WTC11 (cell line): ENCODE data around the gene ZNF564.

Experiments used
- NR2C2 ChIP-seq: sonication (generic); formaldehyde crosslinking; IDR thresholded peaks from 2 replicates; pipeline ENCODE4 v1.8.0; 2022; ENCODE audit warnings: mild to moderate bottlenecking, missing genetic modification reagents
- ZNF232 ChIP-seq: sonication (generic); formaldehyde crosslinking; IDR thresholded peaks from 2 replicates; pipeline ENCODE4 v1.8.0; 2022; ENCODE audit warnings: mild to moderate bottlenecking, missing genetic modification reagents
- TF ChIP-seq, protein P1 (sequence below): fragments of 200-600 bp; IDR thresholded peaks from 2 replicates; pipeline ENCODE4 v1.8.0; 2022; ENCODE audit warnings: antibody characterized with exemption
- TF ChIP-seq, protein P2 (sequence below): sonication (generic); formaldehyde crosslinking; IDR thresholded peaks from 2 replicates; pipeline ENCODE4 v1.8.0; 2023; ENCODE audit warnings: missing genetic modification reagents
- TF ChIP-seq, protein P3 (sequence below): sonication (generic); formaldehyde crosslinking; conservative IDR thresholded peaks from 2 replicates; pipeline ENCODE4 v1.8.1; 2022; ENCODE audit warnings: mild to moderate bottlenecking, missing genetic modification reagents
- TF ChIP-seq, protein P4 (sequence below): sonication (generic); formaldehyde crosslinking; IDR thresholded peaks from 2 replicates; pipeline ENCODE4 v1.8.0; 2022; ENCODE audit warnings: mild to moderate bottlenecking, missing genetic modification reagents
- TF ChIP-seq, protein P5 (sequence below): sonication (generic); formaldehyde crosslinking; IDR thresholded peaks from 2 replicates; pipeline ENCODE4 v1.8.1; 2023; ENCODE audit warnings: mild to moderate bottlenecking, missing genetic modification reagents, moderate library complexity
- TF ChIP-seq, protein P6 (sequence below): fragments of 250-450 bp; sonication (Bioruptor Pico); IDR thresholded peaks from 2 replicates; pipeline ENCODE4 v1.8.0; 2021; ENCODE audit warnings: mild to moderate bottlenecking

DNA sequence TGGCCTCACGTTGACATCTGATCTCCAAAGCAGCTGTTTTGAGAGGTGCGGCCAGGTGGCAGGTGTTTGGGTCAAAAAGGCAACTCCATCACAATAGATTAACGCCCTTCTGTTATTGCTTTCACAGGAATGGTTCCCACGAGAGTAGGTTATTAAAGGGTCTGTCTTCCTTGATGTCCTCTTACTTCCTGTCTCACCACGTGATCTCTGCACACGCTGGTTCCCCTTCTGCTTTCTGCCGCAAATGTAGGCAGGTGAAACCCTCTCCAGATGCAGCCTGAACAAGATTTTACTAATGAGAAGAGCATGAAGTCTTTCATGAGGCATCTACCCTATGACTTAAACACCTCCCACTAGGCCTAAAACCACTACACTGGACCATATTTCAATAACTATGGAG is 22.8 kb upstream of the ZNF564 start:
- TF ChIP-seq, protein P1, sequence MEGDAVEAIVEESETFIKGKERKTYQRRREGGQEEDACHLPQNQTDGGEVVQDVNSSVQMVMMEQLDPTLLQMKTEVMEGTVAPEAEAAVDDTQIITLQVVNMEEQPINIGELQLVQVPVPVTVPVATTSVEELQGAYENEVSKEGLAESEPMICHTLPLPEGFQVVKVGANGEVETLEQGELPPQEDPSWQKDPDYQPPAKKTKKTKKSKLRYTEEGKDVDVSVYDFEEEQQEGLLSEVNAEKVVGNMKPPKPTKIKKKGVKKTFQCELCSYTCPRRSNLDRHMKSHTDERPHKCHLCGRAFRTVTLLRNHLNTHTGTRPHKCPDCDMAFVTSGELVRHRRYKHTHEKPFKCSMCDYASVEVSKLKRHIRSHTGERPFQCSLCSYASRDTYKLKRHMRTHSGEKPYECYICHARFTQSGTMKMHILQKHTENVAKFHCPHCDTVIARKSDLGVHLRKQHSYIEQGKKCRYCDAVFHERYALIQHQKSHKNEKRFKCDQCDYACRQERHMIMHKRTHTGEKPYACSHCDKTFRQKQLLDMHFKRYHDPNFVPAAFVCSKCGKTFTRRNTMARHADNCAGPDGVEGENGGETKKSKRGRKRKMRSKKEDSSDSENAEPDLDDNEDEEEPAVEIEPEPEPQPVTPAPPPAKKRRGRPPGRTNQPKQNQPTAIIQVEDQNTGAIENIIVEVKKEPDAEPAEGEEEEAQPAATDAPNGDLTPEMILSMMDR, result no peak
- TF ChIP-seq ZNF232 (CRISPR knock-in tag) (no peak), NR2C2 (CRISPR knock-in tag) (no peak)
- TF ChIP-seq, protein P2, sequence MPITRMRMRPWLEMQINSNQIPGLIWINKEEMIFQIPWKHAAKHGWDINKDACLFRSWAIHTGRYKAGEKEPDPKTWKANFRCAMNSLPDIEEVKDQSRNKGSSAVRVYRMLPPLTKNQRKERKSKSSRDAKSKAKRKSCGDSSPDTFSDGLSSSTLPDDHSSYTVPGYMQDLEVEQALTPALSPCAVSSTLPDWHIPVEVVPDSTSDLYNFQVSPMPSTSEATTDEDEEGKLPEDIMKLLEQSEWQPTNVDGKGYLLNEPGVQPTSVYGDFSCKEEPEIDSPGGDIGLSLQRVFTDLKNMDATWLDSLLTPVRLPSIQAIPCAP (CRISPR knock-in tag), result no peak
- TF ChIP-seq, protein P3, sequence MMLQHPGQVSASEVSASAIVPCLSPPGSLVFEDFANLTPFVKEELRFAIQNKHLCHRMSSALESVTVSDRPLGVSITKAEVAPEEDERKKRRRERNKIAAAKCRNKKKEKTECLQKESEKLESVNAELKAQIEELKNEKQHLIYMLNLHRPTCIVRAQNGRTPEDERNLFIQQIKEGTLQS (CRISPR knock-in tag), result no peak
- TF ChIP-seq, protein P4, sequence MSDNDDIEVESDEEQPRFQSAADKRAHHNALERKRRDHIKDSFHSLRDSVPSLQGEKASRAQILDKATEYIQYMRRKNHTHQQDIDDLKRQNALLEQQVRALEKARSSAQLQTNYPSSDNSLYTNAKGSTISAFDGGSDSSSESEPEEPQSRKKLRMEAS, result no peak
- TF ChIP-seq, protein P5, sequence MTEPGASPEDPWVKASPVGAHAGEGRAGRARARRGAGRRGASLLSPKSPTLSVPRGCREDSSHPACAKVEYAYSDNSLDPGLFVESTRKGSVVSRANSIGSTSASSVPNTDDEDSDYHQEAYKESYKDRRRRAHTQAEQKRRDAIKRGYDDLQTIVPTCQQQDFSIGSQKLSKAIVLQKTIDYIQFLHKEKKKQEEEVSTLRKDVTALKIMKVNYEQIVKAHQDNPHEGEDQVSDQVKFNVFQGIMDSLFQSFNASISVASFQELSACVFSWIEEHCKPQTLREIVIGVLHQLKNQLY (CRISPR knock-in tag), result no peak
- TF ChIP-seq, protein P6, sequence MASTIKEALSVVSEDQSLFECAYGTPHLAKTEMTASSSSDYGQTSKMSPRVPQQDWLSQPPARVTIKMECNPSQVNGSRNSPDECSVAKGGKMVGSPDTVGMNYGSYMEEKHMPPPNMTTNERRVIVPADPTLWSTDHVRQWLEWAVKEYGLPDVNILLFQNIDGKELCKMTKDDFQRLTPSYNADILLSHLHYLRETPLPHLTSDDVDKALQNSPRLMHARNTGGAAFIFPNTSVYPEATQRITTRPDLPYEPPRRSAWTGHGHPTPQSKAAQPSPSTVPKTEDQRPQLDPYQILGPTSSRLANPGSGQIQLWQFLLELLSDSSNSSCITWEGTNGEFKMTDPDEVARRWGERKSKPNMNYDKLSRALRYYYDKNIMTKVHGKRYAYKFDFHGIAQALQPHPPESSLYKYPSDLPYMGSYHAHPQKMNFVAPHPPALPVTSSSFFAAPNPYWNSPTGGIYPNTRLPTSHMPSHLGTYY (CRISPR knock-in tag), result no peak
